Endothelial cell of umbilical vein (primary cell): ENCODE results near the gene MEF2C. TPM values are rescaled to one million over a fixed set of nuclear protein-coding genes. Genes with fewer than 3 reads are reported as not detected.

ENCODE experiments used
- BruUV-seq: library from RNA; stranded (reverse); fragments of 400-500 nt; replicated peaks from 2 replicates; lab custom pipeline; 2021; lab: Mats Ljungman, UMichigan
- CTCF ChIA-PET: fragments of 300-600, 350-600 bp; sonication (Branson Sonifier 250); formaldehyde crosslinking; loops from one replicate; lab custom pipeline; 2021; ENCODE audit warnings: antibody characterized with exemption, inconsistent platforms; lab: Charles Lee
- POLR2A ChIA-PET: fragments of 300-600, 350-600 bp; sonication (Branson Sonifier 250); formaldehyde crosslinking; loops from one replicate; lab custom pipeline; 2021; ENCODE audit warnings: antibody characterized with exemption, inconsistent platforms; lab: Charles Lee
- DNase-seq: peaks from one replicate; pipeline ENCODE4 v3.0.0-alpha.2; 2011; ENCODE audit warnings: low read depth, low spot score
- FAIRE-seq: peaks from 2 replicates; lab custom pipeline; 2011; peaks lifted over from hg19 to GRCh38; lab: Jason Lieb, UNC
- H2AFZ ChIP-seq: 2 replicates; pipeline ENCODE4 v1.6.0; 2012; ENCODE audit warnings: low read depth, low read length, control low read depth, inconsistent platforms
- H3K27ac ChIP-seq: 2 replicates; pipeline ENCODE4 v1.5.1; 2011; ENCODE audit warnings: low read depth, mild to moderate bottlenecking, control low read depth, low read length, moderate library complexity; ENCODE audit not compliant: insufficient read depth
- H3K27me3 ChIP-seq, 2 experiments: 2 replicates each; pipeline versions ENCODE4 v1.6.0 to v1.6.1; 2011; ENCODE audit warnings: low read length in 2 of 2, mixed read lengths in 1 of 2; ENCODE audit not compliant: control insufficient read depth in 2 of 2, insufficient read depth in 2 of 2
- H3K36me3 ChIP-seq, 2 experiments: 2 replicates in 1 of 2; 3 replicates in 1 of 2; pipeline ENCODE4 v1.5.1; 2011; ENCODE audit warnings: low read length in 2 of 2, mild to moderate bottlenecking in 1 of 2, moderate library complexity in 1 of 2; ENCODE audit not compliant: control insufficient read depth in 2 of 2, insufficient read depth in 2 of 2; ENCODE audit errors: extremely low read depth in 1 of 2
- H3K4me1 ChIP-seq: 3 replicates; pipeline ENCODE4 v1.5.1; 2011; ENCODE audit warnings: mild to moderate bottlenecking, low read length; ENCODE audit not compliant: control insufficient read depth, insufficient read depth; ENCODE audit errors: extremely low read depth
- H3K4me2 ChIP-seq: 2 replicates; pipeline ENCODE4 v1.6.1; 2011; ENCODE audit warnings: low read length, control low read depth, mixed read lengths; ENCODE audit not compliant: insufficient read depth
- H3K4me3 ChIP-seq, 3 experiments: fragments of 200-600 bp in 1 of 3; sonication (generic), shearing (Covaris generic) in 1 of 3; replicated peaks in 1 of 3; 2 replicates each; pipeline ENCODE4 v1.5.1; 2011 to 2016; ENCODE audit warnings: control low read depth in 3 of 3, low read length in 3 of 3, mild to moderate bottlenecking in 2 of 3, inconsistent platforms in 1 of 3, low read depth in 1 of 3, moderate library complexity in 1 of 3; ENCODE audit not compliant: insufficient read depth in 1 of 3
- H3K79me2 ChIP-seq: 2 replicates; pipeline ENCODE4 v1.6.0; 2012; ENCODE audit warnings: low read length, inconsistent platforms; ENCODE audit not compliant: control insufficient read depth, insufficient read depth
- H3K9ac ChIP-seq: replicated peaks from 2 replicates; pipeline ENCODE3; 2011; ENCODE audit warnings: low read length, control low read depth; ENCODE audit not compliant: insufficient read depth; ENCODE audit errors: extremely low read depth
- H3K9me1 ChIP-seq: replicated peaks from 3 replicates; pipeline ENCODE4 v1.6.0; 2011; ENCODE audit warnings: mild to moderate bottlenecking, low read length; ENCODE audit not compliant: control insufficient read depth, insufficient read depth; ENCODE audit errors: extremely low read depth
- H3K9me3 ChIP-seq: replicated peaks from 2 replicates; pipeline ENCODE4 v1.5.1; 2012; ENCODE audit warnings: low read length, inconsistent platforms; ENCODE audit not compliant: control insufficient read depth, insufficient read depth
- H4K20me1 ChIP-seq: replicated peaks from 2 replicates; pipeline ENCODE3; 2011; ENCODE audit warnings: mild to moderate bottlenecking, low read length; ENCODE audit not compliant: control insufficient read depth, insufficient read depth; ENCODE audit errors: extremely low read depth
- CTCF ChIP-seq, 2 donors: IDR thresholded peaks; 1 replicate in 1 of 2; 2 replicates in 1 of 2; pipeline ENCODE4 v1.5.1; 2011; ENCODE audit warnings: low read length in 2 of 2, mild to moderate bottlenecking in 2 of 2, moderate library complexity in 2 of 2, control low read depth in 1 of 2, inconsistent platforms in 1 of 2, low read depth in 1 of 2; ENCODE audit not compliant: insufficient read depth in 1 of 2; ENCODE audit errors: extremely low read depth in 1 of 2
- EZH2 ChIP-seq: IDR thresholded peaks from 2 replicates; pipeline ENCODE4 v1.6.1; 2012; ENCODE audit warnings: borderline replicate concordance, low read depth, mild to moderate bottlenecking, moderate library complexity, low read length, inconsistent platforms; ENCODE audit not compliant: severe bottlenecking
- FOS ChIP-seq: IDR thresholded peaks from 2 replicates; pipeline ENCODE4 v1.6.1; 2011; ENCODE audit warnings: mild to moderate bottlenecking, low read length, moderate library complexity, borderline replicate concordance; ENCODE audit not compliant: insufficient read depth
- GATA2 ChIP-seq: IDR thresholded peaks from 2 replicates; pipeline ENCODE4 v1.7.0; 2011; ENCODE audit warnings: low read depth, mild to moderate bottlenecking, moderate library complexity, mixed read lengths, low read length; ENCODE audit not compliant: insufficient read length, insufficient read depth
- JUN ChIP-seq: IDR thresholded peaks from 2 replicates; pipeline ENCODE4 v1.6.1; 2011; ENCODE audit warnings: borderline replicate concordance, low read depth; ENCODE audit not compliant: insufficient read length, insufficient read depth
- MAX ChIP-seq: IDR thresholded peaks from 2 replicates; pipeline ENCODE4 v1.6.1; 2011; ENCODE audit not compliant: insufficient read depth, insufficient read length
- MYC ChIP-seq: IDR thresholded peaks from one replicate; pipeline ENCODE4 v1.6.1; 2011; ENCODE audit warnings: mild to moderate bottlenecking, low read depth, low read length
- POLR2A ChIP-seq: IDR thresholded peaks from 2 replicates; pipeline ENCODE4 v1.6.1; 2012; ENCODE audit warnings: low read depth, mild to moderate bottlenecking, control low read depth, low read length
- POLR2AphosphoS5 ChIP-seq: IDR thresholded peaks from 2 replicates; pipeline ENCODE4 v1.6.1; 2012; ENCODE audit warnings: low read depth, mild to moderate bottlenecking, control low read depth, low read length, moderate library complexity; ENCODE audit not compliant: insufficient read depth
- dilution Hi-C: fragments of 300-500 bp; cut with MboI; formaldehyde crosslinking; loops from one replicate; pipeline ENCODE4 v1.15.0; 2019; ENCODE audit warnings: low sequenced_read_pairs; ENCODE audit not compliant: extremely low pct_ligation_motif_present
- intact Hi-C: fragments of 100-400 bp; cut with micrococcal nuclease; formaldehyde crosslinking; loops from one replicate; pipeline ENCODE4 v1.10.0; 2022
- polyA plus RNA-seq, 4 experiments: library from polyadenylated mRNA; depleted of rRNA in 3 of 4; stranded (reverse) in 3 of 4; unstranded in 1 of 4; fragments of >200 nt; gene quantifications; 2 replicates each; pipeline versions ENCODE4 v1.2.1 to v1.2.3, GENCODE V29; 2011 to 2012; ENCODE audit warnings: missing spikeins in 1 of 4
- total RNA-seq: library from RNA; stranded (reverse); gene quantifications from 2 replicates; pipeline ENCODE4 v1.2.3, GENCODE V29; 2021

The MEF2C gene
- total and polyA plus RNA-seq, 2 donors (not counting 3 experiments of a cell fraction or from before 2014, with no cell fraction given) = 21.2 to 67.7 TPM

GRCh38 chr5:88818296-88818695 is 64.7 kb downstream of the MEF2C start:
- POLR2A ChIA-PET = no interaction called here
- TF ChIP-seq EZH2 = no peak
- no peak for TF ChIP-seq MAX
- TF ChIP-seq MYC = no peak
- TF ChIP-seq FOS = no peak
- dilution Hi-C loops (no loop called here), intact Hi-C loops (no loop called here)
- H2AFZ ChIP-seq = no peak overlapping the region
- H3K4me1 ChIP-seq = peaks cover 25% of the 10 kb centered on the region
- no peak overlapping the region for H3K4me3 ChIP-seq
- H3K9me1 ChIP-seq = no peaks in the 10 kb centered on the region
- no TSS peak for BruUV-seq
- no peak overlapping the region for H3K9ac ChIP-seq
- no peaks in the 10 kb centered on the region for H3K27me3 ChIP-seq
- H3K27ac ChIP-seq = no peak overlapping the region
- DNase-seq = no peak
- no peaks in the 10 kb centered on the region for H3K9me3 ChIP-seq
- no peaks in the 10 kb centered on the region for H4K20me1 ChIP-seq
- H3K4me2 ChIP-seq = no peak overlapping the region
- no peak for FAIRE-seq
- H3K79me2 ChIP-seq = no peaks in the 10 kb centered on the region
- H3K36me3 ChIP-seq = no peaks in the 10 kb centered on the region
- CTCF ChIA-PET = interaction anchor here (1.6 kb wide), 1 partner anchor 15 kb away, joined by 4 read pairs; no protein-coding TSS in a partner anchor

GRCh38 chr5:88816195-88816594 is 66.8 kb downstream of the MEF2C start:
- CTCF ChIA-PET = interaction anchor here (1.5 kb wide), 1 partner anchor 10 kb away, joined by 5 read pairs; no protein-coding TSS in a partner anchor
- dilution Hi-C loops = no loop called here
- FAIRE-seq = no peak

More at GRCh38 chr5:88816195-88816594, 66.8 kb downstream of the MEF2C start:
- Histone ChIP-seq H3K27me3 (no peaks in the 10 kb centered on the region), H3K9me1 (no peaks in the 10 kb centered on the region), H3K4me2 (no peak overlapping the region), H2AFZ (no peak overlapping the region), H3K27ac (no peak overlapping the region), H3K9ac (no peak overlapping the region), H4K20me1 (no peaks in the 10 kb centered on the region), H3K79me2 (no peaks in the 10 kb centered on the region), H3K4me3 (no peak overlapping the region), H3K9me3 (no peaks in the 10 kb centered on the region), H3K4me1 (peaks cover 25% of the 10 kb centered on the region), H3K36me3 (no peaks in the 10 kb centered on the region)
- no TSS peak for BruUV-seq
- no peak for DNase-seq
- POLR2A ChIA-PET = no interaction called here
- intact Hi-C loops = no loop called here
- TF ChIP-seq CTCF (IDR thresholded peaks at IDR 0.05; ENCODE audit: extremely low read depth in 1 of 2, insufficient read depth in 1 of 2, low read depth in 1 of 2, low read length in 2 of 2) (no peak), JUN (no peak), POLR2AphosphoS5 (no peak), EZH2 (no peak), MYC (no peak), MAX (no peak), GATA2 (no peak), FOS (no peak), POLR2A (no peak)
